Esophagus squamous epithelium (tissue), 5 donors: ENCODE data around the gene RRP36. TPM values are rescaled to one million over a fixed set of nuclear protein-coding genes. Genes with fewer than 3 reads are reported as not detected.

ENCODE experiments used
- DNase-seq: peaks from one replicate; lab custom pipeline; 2025; lab: John Stamatoyannopoulos, UW
- H3K27ac ChIP-seq, 4 donors: fragments of 200-600 bp; sonication (generic); one replicate each; pipeline ENCODE4 v1.5.1; 2016 to 2019; ENCODE audit warnings: mild to moderate bottlenecking in 1 of 4
- H3K27me3 ChIP-seq, 4 donors: fragments of 200-600 bp; sonication (generic); 1 replicate in 3 of 4; 2 replicates in 1 of 4; pipeline versions ENCODE4 v1.5.1 to v1.6.0; 2017 to 2021; ENCODE audit warnings: antibody characterized with exemption in 1 of 4
- H3K36me3 ChIP-seq, 3 donors: fragments of 200-600 bp; sonication (generic); one replicate each; pipeline ENCODE4 v1.5.1; 2016 to 2019
- H3K4me1 ChIP-seq, 3 donors: fragments of 200-600 bp; sonication (generic); one replicate each; pipeline ENCODE4 v1.5.1; 2017 to 2019
- H3K4me3 ChIP-seq, 4 donors: fragments of 200-600 bp; sonication (generic); 1 replicate in 3 of 4; 2 replicates in 1 of 4; pipeline ENCODE4 v1.5.1; 2016 to 2019; ENCODE audit warnings: mild to moderate bottlenecking in 2 of 4, moderate library complexity in 1 of 4
- H3K9me3 ChIP-seq, 3 donors: fragments of 200-600 bp; sonication (generic); one replicate each; pipeline ENCODE4 v1.5.1; 2016 to 2019
- CTCF ChIP-seq, 6 experiments: fragments of 450-650 bp in 4 of 6; fragments of 200-600 bp in 2 of 6; sonication (generic) in 2 of 6; IDR thresholded peaks; one replicate each; pipeline ENCODE4 v1.5.1; 2016 to 2019; ENCODE audit warnings: antibody characterized with exemption in 6 of 6, mild to moderate bottlenecking in 4 of 6, moderate library complexity in 4 of 6
- POLR2A ChIP-seq, 4 donors: fragments of 450-650 bp; IDR thresholded peaks; one replicate each; pipeline ENCODE4 v1.6.1; 2017; ENCODE audit warnings: antibody characterized with exemption in 4 of 4, mild to moderate bottlenecking in 4 of 4, moderate library complexity in 3 of 4
- WGBS, 2 donors: methylation state at CpG; one replicate each; pipeline ENCODE4 v1.1.5; 2018; 5-methylcytosine and 5-hydroxymethylcytosine counted together
- intact Hi-C: fragments of 100-400 bp; cut with DNase I; formaldehyde crosslinking; loops from one replicate; pipeline ENCODE4 v1.15.0; 2022
- total RNA-seq, 4 donors: library from RNA; depleted of rRNA; stranded (reverse); fragments of >200 nt; gene quantifications; one replicate each; pipeline ENCODE4 v1.1.0, GENCODE V29; 2016
- donor health status: DM: yes; HTN: yes; CAD: no.

Gene RRP36
- total RNA-seq, 4 donors from 2014 or later = 52.5 to 66.4 (median 65.4) TPM

- H3K27me3 ChIP-seq = no peaks in the 10 kb centered on the region
- intact Hi-C loops = no loop called here
- H3K4me3 ChIP-seq = no peak overlapping the region
- H3K27ac ChIP-seq = no peak overlapping the region
- peaks cover 17 to 88% (median 26%) of the 10 kb centered on the region in 3 donors for H3K36me3 ChIP-seq
- no peaks in the 10 kb centered on the region for H3K4me1 ChIP-seq
- H3K9me3 ChIP-seq = no peaks in the 10 kb centered on the region
- TF ChIP-seq CTCF (IDR thresholded peaks at IDR 0.05) (no peak), POLR2A (IDR thresholded peaks at IDR 0.05) (no peak)
- DNase-seq = no peak
- 92 to 98% methylated on average over 2 to 5 of the region's 11 CpGs for WGBS, 2 donors
Measured at GRCh38 chr6:43006251-43006650, 15.2 kb upstream of the RRP36 start.

- Histone ChIP-seq H3K9me3 (no peaks in the 10 kb centered on the region), H3K4me1 (peaks cover 0 to 6% (median 4%) of the 10 kb centered on the region in 3 donors), H3K36me3 (peaks cover 21 to 88% (median 26%) of the 10 kb centered on the region in 3 donors), H3K4me3 (no peak overlapping the region), H3K27ac (no peak overlapping the region), H3K27me3 (no peaks in the 10 kb centered on the region)
- WGBS, 2 donors = 87 to 91% methylated on average over 6 to 9 of the region's 9 CpGs
- DNase-seq = no peak
- intact Hi-C loops = no loop called here
- no peak for TF ChIP-seq POLR2A (IDR thresholded peaks at IDR 0.05)
- TF ChIP-seq CTCF (IDR thresholded peaks at IDR 0.05) = no peak
Measured at GRCh38 chr6:43007126-43007525, 14.3 kb upstream of the RRP36 start.

GRCh38 chr6:43009124-43009523 is 12.3 kb upstream of the RRP36 start:
- no peak for TF ChIP-seq POLR2A (IDR thresholded peaks at IDR 0.05)
- TF ChIP-seq CTCF (IDR thresholded peaks at IDR 0.05) = peak in 3 of 6 experiments; percentile 25 to 56 (median 43)
- H3K4me3 ChIP-seq = no peak overlapping the region
- H3K9me3 ChIP-seq = no peaks in the 10 kb centered on the region
- H3K27me3 ChIP-seq = no peaks in the 10 kb centered on the region
- intact Hi-C loops = no loop called here
- peaks cover 21 to 75% (median 26%) of the 10 kb centered on the region in 3 donors for H3K36me3 ChIP-seq
- 60 to 100% methylated on average over 2 to 6 of the region's 6 CpGs for WGBS, 2 donors
- no peak for DNase-seq
- peaks cover 10 to 19% (median 14%) of the 10 kb centered on the region in 3 donors for H3K4me1 ChIP-seq
- no peak overlapping the region for H3K27ac ChIP-seq

GRCh38 chr6:43011207-43011606 is 10.2 kb upstream of the RRP36 start:
- no peak for TF ChIP-seq CTCF (IDR thresholded peaks at IDR 0.05)
- TF ChIP-seq POLR2A (IDR thresholded peaks at IDR 0.05) = no peak
- intact Hi-C loops = no loop called here
- Histone ChIP-seq H3K27ac (no peak overlapping the region), H3K4me1 (peaks cover 26 to 39% (median 30%) of the 10 kb centered on the region in 3 donors), H3K36me3 (peaks cover 21 to 63% (median 21%) of the 10 kb centered on the region in 3 donors), H3K4me3 (no peak overlapping the region), H3K27me3 (no peaks in the 10 kb centered on the region), H3K9me3 (no peaks in the 10 kb centered on the region)
- 68 to 92% methylated on average over 4 of the region's 6 CpGs for WGBS, 2 donors
- DNase-seq = no peak

- no peak for DNase-seq
- H3K27me3 ChIP-seq = no peaks in the 10 kb centered on the region
- H3K4me1 ChIP-seq = peaks cover 35 to 50% (median 41%) of the 10 kb centered on the region in 3 donors
- peak overlapping the region in 1 of 4 donors; percentile 68 for H3K4me3 ChIP-seq
- H3K27ac ChIP-seq = peak overlapping the region in 1 of 4 donors; percentile 81
- H3K9me3 ChIP-seq = no peaks in the 10 kb centered on the region
- peaks cover 14 to 59% (median 15%) of the 10 kb centered on the region in 3 donors for H3K36me3 ChIP-seq
- no peak for TF ChIP-seq CTCF (IDR thresholded peaks at IDR 0.05)
- TF ChIP-seq POLR2A (IDR thresholded peaks at IDR 0.05) = no peak
- 39 to 73% methylated on average over 5 to 6 of the region's 6 CpGs for WGBS, 2 donors
- intact Hi-C loops = no loop called here
Measured at GRCh38 chr6:43012364-43012763, 9.1 kb upstream of the RRP36 start.
